ENCODE measurements around the gene GRIN2B. TPM values are rescaled to one million over a fixed set of nuclear protein-coding genes. Genes with fewer than 3 reads are reported as not detected.

Gene GRIN2B
- total and polyA plus RNA-seq, 10 of the 15 experiments (the other 5 are each of a cell fraction or from before 2014, with no cell fraction given), result under 0.01 TPM; not detected in 9

DNA sequence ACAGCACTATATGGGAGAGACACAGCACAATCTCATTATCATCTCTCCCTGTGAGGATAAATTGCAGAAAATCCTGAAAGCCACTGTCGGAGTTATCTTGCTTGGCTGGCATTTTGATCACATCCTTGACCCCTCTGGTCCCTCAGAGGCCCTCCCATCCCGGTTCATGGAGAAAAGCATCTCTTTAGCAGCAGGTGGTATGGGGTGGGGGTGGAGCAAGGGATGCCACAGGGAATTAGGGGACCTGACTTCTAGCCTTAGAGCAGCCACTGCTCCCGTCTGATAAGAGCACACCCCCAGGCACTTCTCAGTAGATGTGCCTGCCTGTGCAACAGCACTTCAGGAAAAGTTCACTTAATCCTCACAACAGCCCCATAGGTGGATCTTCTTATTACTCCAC lies 38.6 kb downstream of the GRIN2B start:
- Histone ChIP-seq H3K4me1 (ENCODE audit: control insufficient read depth, insufficient read depth, low read length) (no peaks in the 10 kb centered on the region), H3K27ac (ENCODE audit: control insufficient read depth, insufficient read depth) (no peak overlapping the region), H4K20me1 (ENCODE audit: control insufficient read depth, insufficient read depth) (no peaks in the 10 kb centered on the region), H3K4me2 (ENCODE audit: control insufficient read depth, insufficient read depth) (no peak overlapping the region), H3K9me3 (replicated peaks; ENCODE audit: control insufficient read depth, insufficient read depth, low read length) (no peaks in the 10 kb centered on the region), H3K9ac (ENCODE audit: control insufficient read depth, insufficient read depth, low read length) (no peak overlapping the region), H3K4me3 (no peak overlapping the region), H3K27me3 (replicated peaks in 1 of 2; ENCODE audit: control insufficient read depth in 2 of 2, insufficient read depth in 2 of 2, low read length in 1 of 2) (peaks cover 0 to 3% of the 10 kb centered on the region in 2 experiments; a peak in 2 of 4 replicates), H3K36me3 (ENCODE audit: control insufficient read depth in 2 of 2, insufficient read depth in 2 of 2, low read length in 1 of 2) (no peaks in the 10 kb centered on the region), H3K79me2 (ENCODE audit: control insufficient read depth, insufficient read depth, low read length) (no peaks in the 10 kb centered on the region), H2AFZ (ENCODE audit: control insufficient read depth, low read depth, low read length) (no peak overlapping the region)
- WGBS (ENCODE audit: insufficient coverage, insufficient replicate concordance, low lambda C conversion rate, missing lambda C conversion rate), result 5% methylated on average over 3 of the region's 3 CpGs
- ChIA-PET POLR2A (no interaction called here), CTCF (interaction anchor here (0.6 to 2.4 kb wide), 3 partner anchors 223 to 645 kb away, joined by 3 to 17 read pairs (median 4); no protein-coding TSS in a partner anchor), RAD21 (ENCODE audit: unreplicated experiment) (no interaction called here), SMC1A (ENCODE audit: uncharacterized antibody, unreplicated experiment) (no interaction called here)
- no peak for ATAC-seq
- no peak for DNase-seq (ENCODE audit: low read depth, low spot score)
- no peak for FAIRE-seq
- no TSS peak for BruUV-seq (replicated peaks)
- in situ Hi-C loops (cut with MboI) (no loop called here), intact Hi-C loops (cut with micrococcal nuclease; ENCODE audit: unreplicated experiment) (loop anchor here (5.0 kb wide), 3 partner anchors 206 to 686 kb away; no protein-coding TSS in a partner anchor)
- TF ChIP-seq, protein P1, sequence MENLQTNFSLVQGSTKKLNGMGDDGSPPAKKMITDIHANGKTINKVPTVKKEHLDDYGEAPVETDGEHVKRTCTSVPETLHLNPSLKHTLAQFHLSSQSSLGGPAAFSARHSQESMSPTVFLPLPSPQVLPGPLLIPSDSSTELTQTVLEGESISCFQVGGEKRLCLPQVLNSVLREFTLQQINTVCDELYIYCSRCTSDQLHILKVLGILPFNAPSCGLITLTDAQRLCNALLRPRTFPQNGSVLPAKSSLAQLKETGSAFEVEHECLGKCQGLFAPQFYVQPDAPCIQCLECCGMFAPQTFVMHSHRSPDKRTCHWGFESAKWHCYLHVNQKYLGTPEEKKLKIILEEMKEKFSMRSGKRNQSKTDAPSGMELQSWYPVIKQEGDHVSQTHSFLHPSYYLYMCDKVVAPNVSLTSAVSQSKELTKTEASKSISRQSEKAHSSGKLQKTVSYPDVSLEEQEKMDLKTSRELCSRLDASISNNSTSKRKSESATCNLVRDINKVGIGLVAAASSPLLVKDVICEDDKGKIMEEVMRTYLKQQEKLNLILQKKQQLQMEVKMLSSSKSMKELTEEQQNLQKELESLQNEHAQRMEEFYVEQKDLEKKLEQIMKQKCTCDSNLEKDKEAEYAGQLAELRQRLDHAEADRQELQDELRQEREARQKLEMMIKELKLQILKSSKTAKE (IDR thresholded peaks at IDR 0.05; ENCODE audit: low read depth, poor library complexity, severe bottlenecking), result no peak
- no peak for TF ChIP-seq MTA2 (IDR thresholded peaks at IDR 0.05; ENCODE audit: low read depth)
- TF ChIP-seq MYB (IDR thresholded peaks at IDR 0.05; ENCODE audit: borderline replicate concordance, low read depth, low read length), result no peak
- no peak for TF ChIP-seq RAD21 (IDR thresholded peaks at IDR 0.05; ENCODE audit: insufficient read depth, low read depth, low read length)
- TF ChIP-seq SMAD5 (IDR thresholded peaks at IDR 0.05; ENCODE audit: low read depth), result no peak
- TF ChIP-seq TAF1 (IDR thresholded peaks at IDR 0.05; ENCODE audit: borderline replicate concordance, low read depth, low read length), result no peak
- TF ChIP-seq SRF (IDR thresholded peaks at IDR 0.05; ENCODE audit: low read depth in 2 of 2, low read length in 2 of 2), result no peak
- TF ChIP-seq YY1 (IDR thresholded peaks at IDR 0.05; ENCODE audit: low read depth, low read length), result no peak
- TF ChIP-seq, protein P2, sequence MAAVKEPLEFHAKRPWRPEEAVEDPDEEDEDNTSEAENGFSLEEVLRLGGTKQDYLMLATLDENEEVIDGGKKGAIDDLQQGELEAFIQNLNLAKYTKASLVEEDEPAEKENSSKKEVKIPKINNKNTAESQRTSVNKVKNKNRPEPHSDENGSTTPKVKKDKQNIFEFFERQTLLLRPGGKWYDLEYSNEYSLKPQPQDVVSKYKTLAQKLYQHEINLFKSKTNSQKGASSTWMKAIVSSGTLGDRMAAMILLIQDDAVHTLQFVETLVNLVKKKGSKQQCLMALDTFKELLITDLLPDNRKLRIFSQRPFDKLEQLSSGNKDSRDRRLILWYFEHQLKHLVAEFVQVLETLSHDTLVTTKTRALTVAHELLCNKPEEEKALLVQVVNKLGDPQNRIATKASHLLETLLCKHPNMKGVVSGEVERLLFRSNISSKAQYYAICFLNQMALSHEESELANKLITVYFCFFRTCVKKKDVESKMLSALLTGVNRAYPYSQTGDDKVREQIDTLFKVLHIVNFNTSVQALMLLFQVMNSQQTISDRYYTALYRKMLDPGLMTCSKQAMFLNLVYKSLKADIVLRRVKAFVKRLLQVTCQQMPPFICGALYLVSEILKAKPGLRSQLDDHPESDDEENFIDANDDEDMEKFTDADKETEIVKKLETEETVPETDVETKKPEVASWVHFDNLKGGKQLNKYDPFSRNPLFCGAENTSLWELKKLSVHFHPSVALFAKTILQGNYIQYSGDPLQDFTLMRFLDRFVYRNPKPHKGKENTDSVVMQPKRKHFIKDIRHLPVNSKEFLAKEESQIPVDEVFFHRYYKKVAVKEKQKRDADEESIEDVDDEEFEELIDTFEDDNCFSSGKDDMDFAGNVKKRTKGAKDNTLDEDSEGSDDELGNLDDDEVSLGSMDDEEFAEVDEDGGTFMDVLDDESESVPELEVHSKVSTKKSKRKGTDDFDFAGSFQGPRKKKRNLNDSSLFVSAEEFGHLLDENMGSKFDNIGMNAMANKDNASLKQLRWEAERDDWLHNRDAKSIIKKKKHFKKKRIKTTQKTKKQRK (IDR thresholded peaks at IDR 0.05; ENCODE audit: low read depth, low read length), result no peak
- no peak for TF ChIP-seq CBFB (IDR thresholded peaks at IDR 0.05; ENCODE audit: low read depth)
- no peak for TF ChIP-seq EED (IDR thresholded peaks at IDR 0.05; ENCODE audit: low read depth)
- TF ChIP-seq SREBF1 (IDR thresholded peaks at IDR 0.05; ENCODE audit: low read length), result no peak
- TF ChIP-seq NBN (IDR thresholded peaks at IDR 0.05), result no peak
